Left lung (tissue), 10 donors: ENCODE data around the gene SMARCA2. TPM values are rescaled to one million over a fixed set of nuclear protein-coding genes. Genes with fewer than 3 reads are reported as not detected.

Experiments used
- ATAC-seq: fragments of 200-7000 bp; cut with Tn5 transposase; one replicate; pipeline ENCODE4 v1.9.1; 2020; ENCODE audit warnings: moderate library complexity
- DNase-seq, 4 donors: peaks; one replicate each; pipeline ENCODE4 v3.0.0-alpha.2; 2013 to 2020
- H3K27ac ChIP-seq, 2 donors: fragments of 200-600 bp; sonication (generic) in 1 of 2; one replicate each; pipeline versions ENCODE4 v1.5.0 to v1.8.0; 2020 to 2021
- H3K27me3 ChIP-seq, 2 donors: fragments of 200-600 bp; sonication (generic) in 1 of 2; one replicate each; pipeline versions ENCODE4 v1.5.0 to v1.8.0; 2020 to 2021
- H3K36me3 ChIP-seq, 2 donors: fragments of 200-600 bp; sonication (generic) in 1 of 2; one replicate each; pipeline versions ENCODE4 v1.5.0 to v1.8.0; 2020 to 2021
- H3K4me1 ChIP-seq, 2 donors: fragments of 200-600 bp; one replicate each; pipeline ENCODE4 v1.8.0; 2021
- H3K4me3 ChIP-seq, 2 donors: fragments of 200-600 bp; sonication (generic) in 1 of 2; one replicate each; pipeline versions ENCODE4 v1.5.0 to v1.8.0; 2020 to 2021; ENCODE audit warnings: mild to moderate bottlenecking in 1 of 2
- H3K9me3 ChIP-seq, 2 donors: fragments of 200-600 bp; sonication (generic) in 1 of 2; one replicate each; pipeline versions ENCODE4 v1.5.0 to v1.8.0; 2020 to 2021
- intact Hi-C, 2 donors: fragments of 100-400 bp; cut with DNase I; formaldehyde crosslinking; loops; one replicate each; pipeline versions ENCODE4 v1.11.2 to v1.14.2; 2022
- polyA plus RNA-seq, 6 donors: library from polyadenylated mRNA; unstranded; fragments of 120-200 nt; gene quantifications; one replicate each; pipeline ENCODE4 v1.2.1, GENCODE V29; 2013; ENCODE audit not compliant: insufficient read length in 6 of 6
- total RNA-seq, 2 donors: library from RNA; stranded (reverse); fragmentation: NEBNext Ultra II Directional; extraction: Animal tissue kit (Norgen Biotek cat#: 25700); gene quantifications; one replicate each; pipeline ENCODE4 v1.2.1, GENCODE V29; 2021
- TF ChIP-seq, protein P1 (sequence below), 2 donors: fragments of 200-600 bp; sonication (generic) in 1 of 2; IDR thresholded peaks; one replicate each; pipeline versions ENCODE4 v1.5.0 to v1.8.0; 2021; ENCODE audit warnings: antibody characterized with exemption in 2 of 2
- donor health status: DM: no; HTN: yes; CAD: no.
- donor health status: DM: no; HTN: no; CAD: no.

The SMARCA2 gene
- total and polyA plus RNA-seq, 8 donors, result 110 to 207 (median 152) TPM

DNA sequence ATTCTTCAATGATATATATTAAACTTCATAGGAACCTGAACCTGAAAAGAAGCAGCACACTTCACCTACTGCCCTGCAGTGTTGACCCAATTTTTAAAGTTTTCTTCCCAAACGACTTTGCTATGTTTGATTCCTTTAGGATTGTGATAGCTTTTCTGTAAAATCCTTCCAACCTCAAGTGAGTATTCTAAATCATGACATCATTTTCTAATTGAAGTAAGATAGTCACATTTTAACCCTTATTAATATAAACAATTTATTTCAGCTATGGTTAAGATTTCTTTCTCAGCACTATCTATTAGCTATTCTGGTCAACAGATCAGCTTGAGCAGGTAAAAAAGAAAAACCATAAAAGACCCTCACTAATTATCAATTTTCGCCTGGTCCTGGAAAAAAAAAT, 162.0 kb downstream of the SMARCA2 start:
- Histone ChIP-seq H3K27me3 (no peaks in the 10 kb centered on the region), H3K27ac (no peak overlapping the region), H3K9me3 (no peaks in the 10 kb centered on the region), H3K4me3 (no peak overlapping the region), H3K4me1 (no peaks in the 10 kb centered on the region), H3K36me3 (peaks cover 0 to 9% of the 10 kb centered on the region in 2 donors)
- intact Hi-C loops, result no loop called here
- ATAC-seq, result no peak
- TF ChIP-seq, protein P1, sequence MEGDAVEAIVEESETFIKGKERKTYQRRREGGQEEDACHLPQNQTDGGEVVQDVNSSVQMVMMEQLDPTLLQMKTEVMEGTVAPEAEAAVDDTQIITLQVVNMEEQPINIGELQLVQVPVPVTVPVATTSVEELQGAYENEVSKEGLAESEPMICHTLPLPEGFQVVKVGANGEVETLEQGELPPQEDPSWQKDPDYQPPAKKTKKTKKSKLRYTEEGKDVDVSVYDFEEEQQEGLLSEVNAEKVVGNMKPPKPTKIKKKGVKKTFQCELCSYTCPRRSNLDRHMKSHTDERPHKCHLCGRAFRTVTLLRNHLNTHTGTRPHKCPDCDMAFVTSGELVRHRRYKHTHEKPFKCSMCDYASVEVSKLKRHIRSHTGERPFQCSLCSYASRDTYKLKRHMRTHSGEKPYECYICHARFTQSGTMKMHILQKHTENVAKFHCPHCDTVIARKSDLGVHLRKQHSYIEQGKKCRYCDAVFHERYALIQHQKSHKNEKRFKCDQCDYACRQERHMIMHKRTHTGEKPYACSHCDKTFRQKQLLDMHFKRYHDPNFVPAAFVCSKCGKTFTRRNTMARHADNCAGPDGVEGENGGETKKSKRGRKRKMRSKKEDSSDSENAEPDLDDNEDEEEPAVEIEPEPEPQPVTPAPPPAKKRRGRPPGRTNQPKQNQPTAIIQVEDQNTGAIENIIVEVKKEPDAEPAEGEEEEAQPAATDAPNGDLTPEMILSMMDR (IDR thresholded peaks at IDR 0.05), result no peak
- no peak for DNase-seq

DNA sequence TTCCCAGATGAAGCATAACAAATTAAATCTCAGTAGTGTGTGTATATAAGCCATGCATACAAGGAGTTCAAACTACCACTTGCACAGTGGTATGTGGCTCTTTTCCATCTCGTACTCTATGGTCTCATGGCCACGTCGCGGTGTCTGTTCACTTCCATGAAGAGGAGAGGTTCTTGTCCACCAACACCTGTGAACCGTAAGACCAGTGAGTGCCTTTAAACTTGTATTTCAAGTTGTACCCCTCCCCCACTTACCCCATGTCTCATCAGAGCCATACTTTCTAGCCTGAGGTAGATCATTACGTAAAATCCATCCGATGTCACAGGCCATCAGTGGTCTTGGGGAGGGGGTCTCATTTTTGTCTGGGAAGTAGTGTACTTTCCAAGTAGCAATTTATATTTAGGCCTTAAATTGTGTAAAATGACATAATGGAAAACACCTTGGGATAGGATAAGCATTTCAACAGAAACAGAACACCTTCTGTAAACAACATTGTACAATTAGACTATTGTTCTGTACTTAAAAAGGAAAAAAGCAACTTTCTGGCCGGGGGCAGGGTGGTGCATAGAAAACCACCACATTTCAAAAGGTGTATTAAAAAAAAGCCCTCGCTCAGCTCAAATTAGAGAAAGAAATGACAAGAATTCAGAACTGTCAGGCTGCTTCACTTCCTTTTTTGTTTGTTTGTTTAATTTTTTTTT, 163.0 kb downstream of the SMARCA2 start:
- H3K36me3 ChIP-seq, result peaks cover 0 to 14% of the 10 kb centered on the region in 2 donors
- no peak for DNase-seq
- ATAC-seq, result no peak
- H3K9me3 ChIP-seq, result no peaks in the 10 kb centered on the region
- H3K27me3 ChIP-seq, result no peaks in the 10 kb centered on the region
- intact Hi-C loops, result no loop called here
- TF ChIP-seq, protein P1 (IDR thresholded peaks at IDR 0.05), result no peak
- H3K27ac ChIP-seq, result no peak overlapping the region
- no peaks in the 10 kb centered on the region for H3K4me1 ChIP-seq
- no peak overlapping the region for H3K4me3 ChIP-seq

DNA sequence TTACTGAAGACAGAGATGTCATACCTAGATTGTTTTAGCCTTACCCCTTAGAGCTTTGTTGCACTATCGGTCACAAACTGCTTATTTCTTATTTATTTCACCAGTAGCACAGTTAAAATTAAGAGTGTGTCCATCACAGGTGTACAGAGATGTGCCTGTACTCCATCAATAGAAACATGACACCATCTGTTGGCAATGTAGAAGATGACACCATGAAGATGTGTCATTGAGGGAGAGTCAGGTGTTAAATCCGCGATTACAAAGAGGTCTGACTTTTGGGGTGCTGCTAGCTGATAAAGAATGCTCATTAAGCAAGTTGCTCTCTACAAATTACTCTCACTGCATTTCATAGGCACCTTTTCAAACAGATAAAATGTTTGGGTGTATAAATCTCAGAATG, 164.4 kb downstream of the SMARCA2 start:
- intact Hi-C loops, result no loop called here
- peaks cover 0 to 28% of the 10 kb centered on the region in 2 donors for H3K36me3 ChIP-seq
- DNase-seq (no peak), ATAC-seq (no peak)
- no peaks in the 10 kb centered on the region for H3K27me3 ChIP-seq
- H3K9me3 ChIP-seq, result no peaks in the 10 kb centered on the region
- H3K4me3 ChIP-seq, result no peak overlapping the region
- H3K4me1 ChIP-seq, result no peaks in the 10 kb centered on the region
- no peak overlapping the region for H3K27ac ChIP-seq
- TF ChIP-seq, protein P1 (IDR thresholded peaks at IDR 0.05), result no peak

DNA sequence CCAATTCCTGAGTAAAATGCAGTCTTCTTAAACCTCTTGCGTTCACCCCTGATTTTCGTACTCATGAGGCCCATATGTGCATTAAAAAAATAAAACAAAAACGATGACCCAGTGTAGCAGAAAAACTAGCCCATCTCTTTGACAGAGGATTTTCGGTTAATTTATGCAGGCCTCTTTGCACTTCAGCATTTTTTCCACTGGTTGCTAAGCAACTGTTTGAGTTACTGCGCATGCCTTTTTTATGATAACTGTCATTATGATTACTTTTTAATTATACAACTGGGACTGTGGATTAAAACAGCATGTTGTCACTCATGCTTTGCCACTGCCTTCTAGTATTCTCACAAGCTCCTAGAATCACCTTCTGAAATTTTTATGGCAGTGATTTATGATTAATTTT, 165.0 kb downstream of the SMARCA2 start:
- H3K27me3 ChIP-seq, result no peaks in the 10 kb centered on the region
- ATAC-seq, result no peak
- intact Hi-C loops, result no loop called here
- no peaks in the 10 kb centered on the region for H3K4me1 ChIP-seq
- TF ChIP-seq, protein P1 (IDR thresholded peaks at IDR 0.05), result no peak
- no peak overlapping the region for H3K27ac ChIP-seq
- no peak overlapping the region for H3K4me3 ChIP-seq
- H3K9me3 ChIP-seq, result no peaks in the 10 kb centered on the region
- DNase-seq, result no peak
- peaks cover 0 to 34% of the 10 kb centered on the region in 2 donors for H3K36me3 ChIP-seq

DNA sequence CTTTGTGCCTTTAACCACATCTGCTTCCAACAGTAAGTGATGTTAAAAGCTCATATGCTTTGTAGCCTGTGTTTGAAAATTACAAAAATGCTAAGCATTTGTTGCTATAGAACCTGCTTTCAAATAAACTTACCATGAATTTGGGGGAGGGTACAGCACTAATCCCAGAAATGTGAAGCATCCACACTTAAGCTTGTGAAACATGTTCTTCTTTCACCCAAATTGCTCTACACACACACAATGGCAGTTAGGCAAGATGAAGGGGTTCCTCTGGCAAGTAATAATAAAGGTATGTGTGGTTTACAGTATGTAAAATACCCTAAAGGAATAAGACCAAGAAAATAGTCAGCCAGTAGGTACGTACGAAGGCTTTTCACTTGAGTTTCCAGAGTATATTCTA, 165.6 kb downstream of the SMARCA2 start:
- Histone ChIP-seq H3K4me3 (no peak overlapping the region), H3K27ac (no peak overlapping the region), H3K36me3 (peaks cover 0 to 39% of the 10 kb centered on the region in 2 donors), H3K4me1 (no peaks in the 10 kb centered on the region), H3K27me3 (no peaks in the 10 kb centered on the region), H3K9me3 (no peaks in the 10 kb centered on the region)
- intact Hi-C loops, result no loop called here
- TF ChIP-seq, protein P1 (IDR thresholded peaks at IDR 0.05), result no peak
- DNase-seq (no peak), ATAC-seq (no peak)
